HCEC 1CT (cell line): ENCODE results near the gene MAFB.

Source experiments
- DNase-seq: peaks from one replicate; pipeline ENCODE4 v3.0.0-alpha.2; 2017

Gene MAFB

GRCh38 chr20:40652441-40652987 lies 36.5 kb downstream of the MAFB start:
- no peak for DNase-seq

DNA sequence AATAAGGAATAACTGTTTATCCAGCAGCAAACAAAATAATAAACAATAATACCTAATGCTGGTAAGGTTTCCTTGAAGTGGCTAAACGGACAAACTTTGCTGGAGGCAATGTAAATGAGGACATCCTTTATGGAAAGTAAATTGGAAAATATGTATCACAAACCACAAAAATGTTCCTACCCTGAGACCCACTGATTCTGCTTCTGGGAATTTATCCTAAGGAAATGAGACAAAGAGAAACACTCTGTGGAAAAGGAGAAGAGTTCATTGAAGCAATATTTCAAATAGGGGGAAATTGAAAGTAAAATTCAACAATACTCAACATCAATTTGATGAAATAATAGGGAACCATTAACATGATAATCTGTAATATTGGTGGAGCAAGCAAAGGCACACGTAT lies 37.9 kb downstream of the MAFB start:
- DNase-seq: no peak

DNA sequence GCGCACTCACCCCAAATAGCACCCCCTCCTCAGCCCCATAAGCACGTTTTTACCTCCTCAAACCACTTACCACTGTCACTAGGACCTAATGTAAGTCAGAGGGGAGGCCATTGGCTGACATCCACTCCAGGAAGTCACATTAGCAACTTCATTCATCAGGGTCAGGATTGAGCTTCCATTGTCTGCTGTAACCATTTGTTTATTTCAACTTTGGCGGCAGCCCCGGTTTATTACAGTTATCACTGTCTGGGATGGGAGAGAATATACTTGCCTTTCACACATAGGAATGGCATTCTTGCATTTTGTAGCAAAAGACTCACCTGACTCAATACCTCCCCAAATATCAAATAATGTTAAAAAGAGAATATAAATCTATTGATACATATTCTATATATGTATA lies 38.3 kb downstream of the MAFB start:
- no peak for DNase-seq

- DNase-seq: no peak
Observed at GRCh38 chr20:40648210-40649072, 40.6 kb downstream of the MAFB start.

GRCh38 chr20:40646813-40647212 lies 42.2 kb downstream of the MAFB start:
- no peak for DNase-seq

DNA sequence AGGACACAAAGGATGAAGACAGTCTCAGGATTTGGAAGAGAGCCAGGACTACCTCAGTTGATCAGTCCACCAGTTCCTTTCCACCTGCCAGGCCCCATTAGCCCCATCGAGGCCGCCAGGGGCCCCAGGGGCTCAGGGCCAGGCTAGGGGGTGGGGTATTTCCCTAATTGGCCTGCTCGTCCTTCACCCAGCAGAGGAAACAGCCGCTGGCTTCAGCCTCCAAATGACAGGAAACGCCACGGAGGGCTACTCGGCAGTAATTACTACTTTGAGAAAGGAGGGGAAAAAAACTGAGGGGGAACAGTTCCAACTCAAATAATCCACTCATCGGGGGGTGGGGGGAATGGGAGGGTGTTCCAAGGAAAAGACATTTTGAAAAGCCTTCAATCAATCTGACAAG lies 42.7 kb downstream of the MAFB start:
- DNase-seq: no peak

GRCh38 chr20:40644863-40645262 lies 44.2 kb downstream of the MAFB start:
- DNase-seq: no peak

GRCh38 chr20:40643891-40644290 lies 45.1 kb downstream of the MAFB start:
- DNase-seq: no peak

GRCh38 chr20:40641809-40642208 lies 47.2 kb downstream of the MAFB start:
- DNase-seq: no peak

DNA sequence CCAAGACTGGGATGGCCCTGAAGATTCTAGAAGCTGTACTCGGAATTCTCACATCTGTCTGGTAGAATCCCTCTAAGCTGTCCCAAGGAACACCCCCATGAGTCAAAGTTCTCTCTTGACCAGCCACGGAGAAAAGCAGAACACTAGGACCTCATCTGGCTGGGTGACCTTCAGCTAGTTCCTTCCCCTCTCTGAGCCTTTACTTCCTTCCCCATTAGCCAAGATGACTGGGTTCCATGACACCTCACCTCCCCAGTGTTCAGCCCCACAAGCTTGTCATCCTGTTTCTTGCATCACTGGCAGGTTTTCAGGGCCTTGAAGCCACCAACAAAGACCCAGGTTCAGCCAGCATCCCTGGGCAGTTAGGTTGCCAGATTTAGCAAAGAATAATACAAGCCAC lies 47.8 kb downstream of the MAFB start:
- no peak for DNase-seq

DNA sequence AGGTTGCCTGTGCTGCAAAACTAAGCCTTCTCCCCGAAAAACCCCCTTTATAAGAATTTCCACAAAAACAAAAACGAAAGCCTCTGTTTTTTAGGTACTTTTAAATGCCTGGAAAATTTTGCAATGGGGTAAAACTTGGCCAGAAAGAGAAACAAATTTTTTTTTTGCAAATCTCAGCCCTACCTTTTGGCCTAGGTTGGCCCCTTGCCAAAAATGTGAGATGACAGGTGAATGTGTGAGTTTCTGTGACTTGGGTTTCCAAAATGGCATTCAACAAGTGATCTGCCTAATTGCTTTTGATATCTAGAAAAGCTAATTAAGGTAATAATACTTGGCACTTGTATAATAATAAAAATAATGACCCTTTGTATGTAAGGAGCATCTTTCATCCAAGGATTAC lies 48.4 kb downstream of the MAFB start:
- no peak for DNase-seq

DNA sequence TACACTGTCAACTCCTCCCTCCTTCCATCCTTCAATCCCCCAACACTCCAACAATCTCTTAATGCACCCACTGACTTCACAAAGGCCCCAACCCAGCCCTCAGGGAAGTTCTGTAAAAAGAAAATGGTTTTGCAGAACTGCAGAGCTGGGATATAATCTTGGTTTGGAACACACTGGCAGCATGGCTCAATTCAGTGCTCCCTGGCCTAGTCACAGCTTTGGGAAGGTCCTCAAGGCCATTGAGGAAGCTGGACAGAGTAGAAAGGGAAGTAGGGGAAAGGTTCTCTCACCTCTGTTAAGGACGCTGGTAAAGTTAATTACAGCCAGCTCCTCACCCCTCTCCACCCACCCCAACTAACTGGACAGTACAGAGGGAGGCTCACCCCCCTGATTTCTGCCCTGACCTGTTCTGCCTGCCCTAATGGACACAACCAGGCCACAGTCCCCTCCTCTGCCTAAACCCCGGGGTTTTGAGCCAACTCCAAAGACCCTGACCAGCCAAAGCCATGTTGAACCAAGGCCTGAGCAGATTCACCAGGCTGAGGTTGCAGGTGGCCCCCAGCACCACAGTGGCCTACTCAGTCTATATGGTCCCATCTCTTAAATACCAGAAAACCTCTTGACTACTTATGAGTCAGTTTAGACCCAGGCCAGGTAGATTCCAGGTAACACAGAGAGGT lies 49.2 kb downstream of the MAFB start:
- no peak for DNase-seq

GRCh38 chr20:40639132-40639531 lies 49.9 kb downstream of the MAFB start:
- no peak for DNase-seq

GRCh38 chr20:40638414-40638813 lies 50.6 kb downstream of the MAFB start:
- DNase-seq: no peak

DNA sequence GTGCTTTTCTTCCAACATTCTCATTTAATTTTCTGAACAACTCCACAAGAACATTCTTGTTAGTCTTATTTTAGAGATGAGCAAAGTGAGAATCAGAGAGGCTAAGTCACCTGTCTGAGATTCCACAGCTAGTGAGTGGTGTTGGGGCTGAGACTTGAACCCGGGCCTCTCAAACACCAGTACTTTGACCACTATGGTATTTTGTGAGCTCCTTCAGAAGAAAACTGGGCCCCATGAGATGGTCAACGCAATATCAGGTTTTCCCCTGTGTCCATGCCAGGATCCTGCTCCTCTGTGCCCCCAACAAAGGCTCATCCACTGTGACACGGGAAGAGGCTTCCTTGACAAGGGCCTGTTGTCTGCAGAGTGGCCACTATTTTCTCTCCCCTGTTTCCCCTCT lies 51.9 kb downstream of the MAFB start:
- no peak for DNase-seq

GRCh38 chr20:40636486-40636885 lies 52.5 kb downstream of the MAFB start:
- no peak for DNase-seq

DNA sequence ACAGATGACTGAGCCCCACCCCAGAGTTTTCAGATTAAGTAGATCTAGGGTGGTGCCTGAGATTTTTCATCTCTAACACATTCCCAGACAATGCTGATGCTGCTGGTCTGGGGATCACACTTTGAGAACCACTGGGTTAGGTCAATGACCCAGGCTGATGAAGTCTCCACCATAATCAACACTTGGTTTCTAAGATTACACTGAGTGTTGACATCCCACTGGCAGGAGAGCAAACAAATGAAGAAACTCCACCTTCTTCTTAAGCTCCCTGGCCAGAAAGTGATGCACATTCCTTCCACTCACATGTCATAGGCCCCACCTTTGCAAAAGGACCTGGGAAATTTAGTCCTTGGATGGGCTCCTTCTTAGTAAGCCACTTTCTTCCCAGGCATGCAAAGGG lies 53.1 kb downstream of the MAFB start:
- no peak for DNase-seq
